Fibroblast of skin of back (primary cell): Measurements from ENCODE around the gene TUBA1C.
"Not testable (repeated sequence)": the region's sequence is repeated elsewhere in the genome, so short reads cannot be mapped to it uniquely, and the experiment has no call there.

Experiments
- DNase-seq: peaks from one replicate; pipeline ENCODE4 v3.0.0-alpha.2; 2013

Gene TUBA1C

DNA sequence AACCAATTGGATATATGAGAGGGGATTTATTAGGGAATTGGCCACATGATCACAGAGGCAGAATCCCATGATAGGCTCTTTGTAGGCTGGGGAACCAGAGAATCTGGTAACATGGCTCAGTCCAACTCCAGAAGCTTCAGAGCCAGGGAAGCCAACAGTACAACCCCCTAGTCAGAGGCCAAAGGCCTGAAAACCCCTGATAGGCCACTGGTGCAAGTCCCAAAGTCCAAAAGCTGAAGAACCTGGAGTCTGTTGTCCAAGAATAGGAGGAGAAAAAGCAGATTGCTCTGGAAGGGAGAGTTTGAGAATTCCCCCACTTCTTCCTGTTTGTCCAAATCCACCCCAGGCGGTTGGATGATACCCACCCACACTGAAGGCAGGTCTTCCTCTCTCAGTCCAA, 49.9 kb downstream of the TUBA1C start:
- DNase-seq: no peak

DNA sequence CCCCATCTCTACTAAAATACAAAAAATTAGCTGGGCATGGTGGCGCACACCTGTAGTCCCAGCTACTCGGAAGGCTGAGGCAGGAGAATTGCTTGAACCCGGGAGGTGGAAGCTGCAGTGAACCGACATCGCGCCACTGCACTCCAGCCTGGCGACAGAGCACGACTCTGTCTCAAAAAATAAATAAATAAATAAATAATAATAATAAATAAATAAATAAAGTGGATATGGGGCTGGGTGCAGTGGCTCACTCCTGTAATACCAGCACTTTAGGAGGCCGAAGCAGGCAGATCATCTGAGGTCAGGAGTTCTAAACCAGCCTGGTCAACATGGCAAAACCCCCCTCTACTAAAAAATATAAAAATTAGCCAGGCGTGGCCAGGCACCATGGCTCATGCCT, 52.2 kb downstream of the TUBA1C start:
- not testable (repeated sequence) for DNase-seq

DNA sequence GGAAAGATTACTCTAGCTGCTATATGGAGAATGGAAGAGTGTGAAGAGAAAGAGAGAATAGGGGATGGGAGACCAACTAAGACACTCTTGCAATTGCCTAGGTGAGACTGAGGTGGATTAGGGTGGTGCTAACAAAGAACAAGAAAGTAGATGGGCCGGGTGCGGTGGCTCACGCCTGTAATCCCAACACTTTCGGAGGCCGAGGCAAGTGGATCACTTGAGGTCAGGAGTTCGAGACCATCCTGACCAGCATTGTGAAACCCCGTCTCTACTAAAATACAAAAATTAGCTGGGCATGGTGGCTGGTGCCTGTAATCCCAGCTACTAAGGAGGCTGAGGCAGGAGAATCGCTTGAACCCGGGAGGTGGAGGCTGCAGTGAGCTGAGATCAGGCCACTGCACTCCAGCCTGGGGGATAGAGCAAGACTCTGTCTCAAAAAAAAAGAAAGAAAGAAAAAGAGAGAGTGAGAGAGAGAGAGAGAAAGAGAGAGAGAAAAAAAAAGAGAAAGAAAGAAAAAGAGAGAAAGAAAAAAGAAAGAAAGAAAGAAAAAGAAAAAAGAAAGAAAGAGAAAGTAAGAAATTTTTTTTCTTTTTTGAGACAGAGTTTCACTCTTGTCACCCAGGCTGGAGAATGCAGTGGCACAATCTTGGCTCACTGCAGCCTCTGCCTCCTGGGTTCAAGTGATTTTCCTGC, 55.7 kb downstream of the TUBA1C start:
- DNase-seq: not testable (repeated sequence)

DNA sequence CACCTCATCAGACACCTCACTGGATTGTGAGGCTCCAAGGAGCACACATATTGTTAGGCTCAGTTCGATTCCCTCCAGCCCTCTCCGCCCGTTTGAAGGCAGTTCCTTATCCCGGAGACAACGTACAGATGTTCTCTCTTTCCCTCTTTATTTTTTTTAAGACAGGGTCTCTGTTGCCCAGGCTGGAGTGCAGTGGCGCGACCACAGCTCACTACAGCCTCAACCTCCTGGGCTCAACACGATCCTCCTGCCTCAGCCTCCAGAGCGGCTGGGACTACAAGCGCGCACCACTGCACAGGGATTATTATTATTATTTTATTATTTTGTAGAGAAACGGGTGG, 57.5 kb downstream of the TUBA1C start:
- no peak for DNase-seq

DNA sequence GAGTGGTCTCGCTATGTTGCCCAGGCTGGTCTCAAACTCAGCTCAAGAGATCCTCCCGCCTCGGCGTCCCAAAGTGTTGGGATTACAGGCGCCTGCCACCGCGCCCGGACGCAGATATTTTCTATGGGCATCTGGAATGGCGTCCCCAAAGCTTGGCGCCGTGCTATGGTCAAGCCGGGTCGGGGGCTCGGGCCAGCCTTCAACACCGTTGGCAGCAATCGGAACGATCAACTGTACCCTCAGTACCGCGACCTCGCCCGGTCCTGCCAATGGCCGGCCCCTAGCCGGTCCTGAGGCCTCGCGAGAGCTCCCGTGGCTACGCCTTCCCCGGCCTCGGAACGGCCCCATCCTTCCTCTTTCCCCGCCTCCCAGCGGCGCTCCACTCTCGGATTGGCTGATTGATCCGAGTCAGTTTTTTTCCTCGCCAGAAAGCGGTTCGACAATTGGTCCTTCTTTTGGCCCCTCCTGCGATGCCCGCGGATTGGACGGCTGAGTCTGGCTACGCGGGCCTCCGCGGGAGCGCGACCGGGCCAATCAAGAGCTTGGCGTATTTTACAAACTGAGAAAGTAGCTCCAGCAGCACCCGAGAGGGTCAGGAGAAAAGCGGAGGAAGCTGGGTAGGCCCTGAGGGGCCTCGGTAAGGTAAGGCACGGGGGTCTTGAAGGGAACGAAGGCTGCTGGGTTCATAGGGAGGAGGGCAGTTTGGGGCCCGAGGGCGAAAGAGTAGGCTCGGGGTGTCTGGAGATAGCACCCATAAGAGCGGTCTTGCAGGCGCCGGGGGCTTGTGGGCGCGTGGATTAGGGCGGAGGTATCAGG, 58.0 kb downstream of the TUBA1C start, which contains the start of gene TROAP:
Gene TROAP (plus strand): TSS at position 548 of the 816 bp plus-strand sequence. CDS start 354 bp downstream, outside the sequence.
- peak; percentile 99 for DNase-seq

DNA sequence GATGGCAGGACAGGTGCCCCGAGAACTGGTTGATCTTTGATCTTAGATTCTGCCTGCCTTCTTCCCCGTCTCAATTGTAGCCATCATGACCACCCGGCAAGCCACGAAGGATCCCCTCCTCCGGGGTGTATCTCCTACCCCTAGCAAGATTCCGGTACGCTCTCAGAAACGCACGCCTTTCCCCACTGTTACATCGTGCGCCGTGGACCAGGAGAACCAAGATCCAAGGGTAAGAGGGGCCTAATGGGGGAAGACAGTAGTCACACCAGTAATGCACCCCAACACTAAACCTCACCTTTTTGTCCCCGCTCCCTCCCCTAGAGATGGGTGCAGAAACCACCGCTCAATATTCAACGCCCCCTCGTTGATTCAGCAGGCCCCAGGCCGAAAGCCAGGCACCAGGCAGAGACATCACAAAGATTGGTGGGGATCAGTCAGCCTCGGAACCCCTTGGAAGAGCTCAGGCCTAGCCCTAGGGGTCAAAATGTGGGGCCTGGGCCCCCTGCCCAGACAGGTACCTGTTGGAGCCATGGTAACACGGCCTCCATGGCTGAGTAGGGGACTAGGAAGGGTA, 58.7 kb downstream of the TUBA1C start:
- DNase-seq: no peak
